GM21390 (cell line): ENCODE measurements around the gene SLC47A1.
"Not testable (repeated sequence)": the region's sequence is repeated elsewhere in the genome, so short reads cannot be mapped to it uniquely, and the experiment has no call there.

Source experiments
- ATAC-seq: cut with Tn5 transposase; IDR thresholded peaks from one replicate; pipeline ENCODE4 v1.9.1; 2021; ENCODE audit not compliant: unreplicated experiment

SLC47A1 gene

DNA sequence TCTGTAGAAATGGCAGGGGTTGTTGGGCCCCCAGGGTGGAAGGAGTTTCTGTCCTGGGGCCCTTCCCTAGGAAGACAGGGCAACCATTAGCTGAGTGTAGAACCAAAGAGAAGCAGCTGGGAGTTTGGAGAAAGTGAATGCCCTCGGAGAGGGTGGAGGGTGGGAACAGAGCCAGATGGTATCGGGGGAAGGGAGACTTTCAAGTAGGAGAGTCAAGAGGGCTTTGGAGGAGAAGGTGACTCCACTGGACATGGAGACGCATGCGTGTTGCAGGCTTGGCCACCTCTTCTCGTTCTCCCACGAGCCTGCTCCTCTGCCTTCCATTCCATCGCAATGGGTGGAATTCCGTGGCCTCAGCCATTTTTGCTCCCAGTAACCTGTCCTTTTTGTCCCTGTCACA lies 19.4 kb downstream of the SLC47A1 start:
- no peak for ATAC-seq

DNA sequence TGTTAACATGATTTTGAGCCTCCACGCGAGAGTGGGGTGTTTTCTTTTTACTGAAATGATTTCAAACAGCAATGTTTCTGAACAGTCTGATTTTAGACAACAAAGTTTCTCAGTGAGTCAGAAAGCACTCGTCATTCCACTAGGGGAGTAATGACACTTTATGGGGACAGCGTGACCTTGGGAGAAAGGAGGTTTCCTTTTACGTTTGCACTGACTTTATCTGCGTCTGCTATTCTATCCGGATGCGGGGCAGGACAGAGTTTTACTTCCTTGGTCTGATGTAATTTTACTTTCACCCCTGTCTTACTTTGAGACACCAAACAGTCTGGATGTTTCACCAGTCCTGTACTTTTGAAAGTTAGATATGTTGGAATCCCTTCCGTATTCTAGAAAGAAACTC lies 20.7 kb downstream of the SLC47A1 start:
- ATAC-seq = no peak

DNA sequence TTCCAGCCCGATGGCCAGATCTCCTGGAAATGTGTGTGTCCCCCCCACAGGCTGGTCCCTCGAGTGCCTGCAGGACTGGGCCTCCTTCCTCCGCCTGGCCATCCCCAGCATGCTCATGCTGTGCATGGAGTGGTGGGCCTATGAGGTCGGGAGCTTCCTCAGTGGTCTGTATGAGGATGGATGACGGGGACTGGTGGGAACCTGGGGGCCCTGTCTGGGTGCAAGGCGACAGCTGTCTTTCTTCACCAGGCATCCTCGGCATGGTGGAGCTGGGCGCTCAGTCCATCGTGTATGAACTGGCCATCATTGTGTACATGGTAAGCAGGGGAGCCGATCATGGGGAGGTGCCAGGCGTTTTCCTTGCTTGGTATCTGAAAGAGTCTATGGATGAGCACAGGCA lies 22.1 kb downstream of the SLC47A1 start:
- no peak for ATAC-seq

DNA sequence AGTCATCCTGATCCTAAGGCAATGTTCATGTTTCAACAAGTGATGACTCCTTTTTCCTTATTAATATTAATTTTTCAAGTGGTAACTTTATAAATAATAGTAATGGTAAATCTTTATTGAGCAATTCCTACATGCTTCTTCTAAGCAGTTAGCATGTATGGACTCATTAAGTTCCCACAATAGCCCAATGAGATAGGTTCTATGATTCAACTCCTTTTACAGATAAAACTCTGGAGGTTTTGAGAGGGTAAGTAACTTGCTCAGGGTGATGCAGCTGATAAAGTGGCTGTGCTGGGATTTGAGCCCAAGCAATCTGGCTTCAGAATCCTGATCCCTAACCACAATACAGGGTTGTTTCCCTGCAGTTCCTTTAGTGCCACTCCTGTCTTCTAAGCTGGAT lies 25.3 kb downstream of the SLC47A1 start:
- no peak for ATAC-seq

DNA sequence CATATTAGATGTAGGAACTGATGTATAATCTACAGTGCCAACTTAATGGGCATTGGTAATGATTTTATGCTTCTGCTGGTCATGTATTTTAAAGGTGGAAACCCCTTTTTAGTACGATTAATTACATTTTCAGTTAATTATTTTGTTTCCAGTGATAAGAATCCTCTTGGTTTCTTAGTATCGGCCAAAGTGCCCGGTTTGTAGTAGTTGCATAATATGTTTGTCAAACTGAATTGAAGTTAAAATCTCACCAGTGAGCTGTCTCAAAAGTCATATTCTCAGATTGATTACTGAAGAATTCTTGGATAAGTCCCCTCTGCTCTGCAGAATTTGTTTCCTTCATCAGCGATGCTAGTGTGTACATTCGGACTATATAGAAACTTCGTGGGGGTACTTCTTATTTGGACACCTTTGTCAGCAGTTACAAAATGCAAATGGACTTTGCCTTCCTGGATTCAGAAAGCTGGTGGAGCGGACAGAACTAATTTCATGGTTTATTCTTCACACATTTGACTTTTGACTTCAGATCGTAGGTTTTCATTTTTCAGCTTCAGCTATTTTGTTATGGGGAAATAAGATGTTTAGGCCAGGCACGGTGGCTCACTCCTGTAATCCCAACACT lies 28.2 kb downstream of the SLC47A1 start:
- ATAC-seq = no peak

DNA sequence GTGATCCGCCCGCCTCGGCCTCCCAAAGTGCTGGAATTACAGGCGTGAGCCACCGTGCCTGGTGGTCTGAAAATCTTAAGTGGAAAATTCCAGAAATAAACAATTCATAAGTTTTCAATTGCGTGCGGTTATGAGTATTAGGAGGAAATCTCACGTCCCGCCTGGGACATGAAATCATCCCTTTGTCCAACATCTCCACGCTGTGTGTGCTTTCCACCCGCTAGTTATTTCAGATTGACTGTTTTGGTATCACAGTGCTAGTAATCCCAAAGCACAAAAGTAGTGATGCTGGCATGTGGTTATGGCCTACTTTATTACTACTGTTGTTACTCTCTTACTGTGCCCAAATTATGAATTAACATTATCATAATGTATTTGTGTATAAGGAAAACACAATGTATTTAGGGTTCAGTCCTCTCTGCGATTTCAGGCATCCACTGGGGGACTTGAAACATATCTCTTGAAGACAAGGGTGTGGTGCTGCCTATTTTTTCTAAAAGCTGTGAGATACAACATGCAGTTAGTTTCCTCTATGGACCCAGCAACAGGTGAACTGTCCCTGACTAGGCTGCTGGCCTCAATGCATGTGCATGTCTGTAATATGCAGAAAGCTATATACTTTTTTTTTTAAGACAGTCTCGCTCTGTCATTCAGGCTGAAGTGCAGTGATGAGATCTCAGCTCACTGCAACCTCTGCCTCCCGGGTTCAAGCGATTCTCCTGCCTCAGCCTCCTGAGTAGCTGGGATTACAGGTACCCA lies 32.3 kb downstream of the SLC47A1 start:
- ATAC-seq = no peak

DNA sequence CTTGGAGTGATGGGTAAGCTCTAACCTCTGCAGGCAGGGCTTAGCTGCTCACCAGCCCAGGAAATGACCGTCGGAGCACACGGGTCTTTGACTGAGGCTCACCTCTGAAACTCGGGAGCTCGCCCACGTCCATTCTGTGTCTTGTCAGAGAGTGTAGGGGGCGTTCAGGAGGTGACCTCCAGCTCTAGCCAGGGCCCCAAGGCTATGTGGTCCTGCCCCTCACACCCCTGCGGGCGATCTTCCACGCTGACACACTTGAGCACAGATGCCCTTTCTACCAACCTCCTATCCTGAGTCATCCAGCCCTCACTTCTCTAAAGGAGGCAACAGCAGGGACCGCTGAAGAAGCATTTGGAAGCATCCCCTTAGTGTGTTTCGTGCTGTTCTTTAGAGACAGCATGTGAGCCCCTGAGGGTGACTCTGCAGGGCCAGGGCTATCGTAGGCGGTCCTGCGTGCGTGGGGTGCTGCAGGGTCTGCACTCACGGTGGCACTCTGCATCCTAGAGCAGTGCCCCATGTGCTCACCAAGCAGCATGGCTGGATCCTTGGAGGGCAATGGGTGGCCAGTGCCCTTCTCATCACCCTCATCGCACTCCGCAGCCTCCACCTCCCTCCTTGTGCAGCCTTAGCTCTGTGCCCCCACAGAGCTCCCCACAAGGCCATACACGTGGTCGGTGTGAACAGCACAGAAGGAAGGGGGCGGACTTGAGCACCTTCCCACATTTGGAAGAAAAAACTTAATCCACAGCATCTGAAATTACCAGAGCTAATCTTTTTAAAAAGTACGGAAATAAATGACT lies 33.8 kb downstream of the SLC47A1 start:
- no peak for ATAC-seq

DNA sequence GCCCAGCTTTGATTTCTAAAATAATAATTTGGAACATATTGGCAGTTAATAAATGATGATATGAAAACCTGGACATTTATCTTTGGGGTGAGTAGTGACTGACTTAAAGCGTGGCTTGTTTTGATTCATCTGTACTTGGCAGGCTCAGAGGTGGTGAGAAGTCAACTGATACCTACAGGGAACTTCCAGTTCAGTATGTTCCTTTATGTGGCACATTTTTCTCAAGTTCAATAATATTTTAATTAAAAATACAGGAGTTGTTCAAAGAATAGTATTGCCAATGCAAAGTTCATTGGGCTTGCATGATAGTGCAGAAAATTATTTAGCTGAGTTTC lies 34.3 kb downstream of the SLC47A1 start:
- no peak for ATAC-seq

DNA sequence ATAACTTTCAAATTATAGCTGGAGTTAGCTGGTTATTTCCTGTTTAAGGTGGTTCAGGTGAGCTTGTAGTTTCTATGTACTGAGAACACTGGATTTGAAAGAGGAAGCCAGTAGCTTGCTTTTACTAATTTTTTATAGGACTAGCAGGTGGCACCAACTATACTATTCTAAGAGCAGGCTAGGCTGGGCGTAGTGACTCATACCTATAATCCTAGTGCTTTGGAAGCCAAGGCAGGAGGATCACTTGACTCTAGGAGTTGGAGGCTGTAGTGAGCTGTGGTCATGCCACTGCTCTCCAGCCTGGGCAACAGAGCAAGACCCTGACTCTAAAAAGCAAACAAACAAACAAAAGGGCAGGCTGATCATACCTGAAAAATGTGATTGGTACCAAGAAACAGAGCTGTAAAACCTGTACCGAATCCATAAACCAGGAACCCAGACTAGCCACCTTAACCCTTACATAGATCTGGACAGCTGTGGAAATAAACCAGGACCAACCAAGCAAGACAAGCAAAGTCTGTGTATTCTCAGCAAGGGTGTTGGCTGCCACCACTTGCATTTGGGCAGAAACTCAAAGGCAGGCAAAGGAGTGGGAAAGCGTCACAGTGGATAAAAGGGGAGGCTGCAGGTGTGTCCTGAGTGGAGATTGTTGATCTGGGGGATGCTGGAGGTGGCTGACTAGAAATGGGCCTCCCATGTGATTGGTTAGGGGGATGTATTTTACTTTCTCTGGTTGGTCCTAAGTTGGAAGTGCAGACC lies 36.3 kb downstream of the SLC47A1 start:
- no peak for ATAC-seq

DNA sequence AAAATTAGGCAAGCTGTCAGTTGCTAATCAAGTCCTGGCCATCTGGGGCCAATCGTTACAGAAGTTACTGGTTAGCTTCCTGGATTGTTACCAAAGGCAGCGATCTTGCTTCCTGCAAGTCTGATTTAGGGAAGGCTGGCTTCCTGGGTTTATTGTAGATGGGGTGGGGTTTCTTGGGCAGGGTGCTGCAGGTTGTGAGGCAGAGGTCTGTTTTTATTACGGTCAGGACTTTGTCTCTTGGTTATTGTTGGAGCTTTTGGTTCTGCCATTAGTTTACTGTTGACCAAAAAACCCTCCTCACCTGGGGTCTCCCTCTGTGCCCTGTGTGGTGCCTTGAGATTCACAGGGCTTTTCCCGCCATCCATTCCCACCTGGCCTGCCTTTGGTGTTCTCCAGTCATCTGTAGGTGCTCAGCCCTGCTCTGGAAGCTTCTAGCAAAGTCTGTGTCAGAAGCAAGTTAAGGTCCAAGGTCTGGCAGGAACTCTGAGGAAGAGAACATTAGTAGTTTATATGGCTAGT lies 36.9 kb downstream of the SLC47A1 start:
- ATAC-seq = no peak

DNA sequence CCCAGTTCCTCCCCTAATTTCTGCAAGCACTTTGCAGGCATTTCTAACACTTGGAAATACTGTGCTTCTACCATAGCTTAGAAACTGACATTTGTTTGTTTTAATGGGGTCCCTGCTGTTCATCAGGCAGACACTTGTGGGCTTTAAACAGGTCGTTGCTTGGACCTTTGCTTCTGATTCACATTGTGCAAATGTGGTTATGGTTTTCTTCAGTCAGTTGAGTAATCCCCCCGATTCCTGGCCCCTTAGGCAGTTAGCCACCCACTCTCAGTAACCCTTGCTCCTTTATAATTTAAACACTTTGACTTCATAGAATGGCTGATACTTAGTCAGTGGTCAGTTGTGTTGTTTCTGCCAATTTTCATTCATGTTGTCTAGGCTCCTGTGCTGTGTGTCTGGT lies 39.4 kb downstream of the SLC47A1 start:
- ATAC-seq = no peak

DNA sequence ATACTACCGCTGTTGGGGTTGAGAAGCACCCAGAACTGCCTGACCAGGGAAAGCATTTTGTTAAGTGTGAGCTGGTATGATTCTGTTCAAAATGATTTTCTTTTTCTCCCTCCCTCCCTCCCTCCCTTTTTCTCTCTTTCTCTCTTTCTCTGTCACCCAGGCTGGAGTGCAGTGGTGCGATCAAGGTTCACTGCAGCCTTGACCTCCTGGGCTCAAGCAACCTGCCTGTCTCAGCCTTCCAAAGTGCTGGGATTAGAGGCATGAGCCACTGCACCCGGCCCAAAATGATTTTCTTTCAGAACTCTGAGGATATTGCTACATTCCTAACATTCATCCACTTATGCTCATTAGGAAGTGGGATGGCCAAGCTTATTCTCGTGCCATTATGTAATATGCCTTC lies 41.3 kb downstream of the SLC47A1 start:
- no peak for ATAC-seq

DNA sequence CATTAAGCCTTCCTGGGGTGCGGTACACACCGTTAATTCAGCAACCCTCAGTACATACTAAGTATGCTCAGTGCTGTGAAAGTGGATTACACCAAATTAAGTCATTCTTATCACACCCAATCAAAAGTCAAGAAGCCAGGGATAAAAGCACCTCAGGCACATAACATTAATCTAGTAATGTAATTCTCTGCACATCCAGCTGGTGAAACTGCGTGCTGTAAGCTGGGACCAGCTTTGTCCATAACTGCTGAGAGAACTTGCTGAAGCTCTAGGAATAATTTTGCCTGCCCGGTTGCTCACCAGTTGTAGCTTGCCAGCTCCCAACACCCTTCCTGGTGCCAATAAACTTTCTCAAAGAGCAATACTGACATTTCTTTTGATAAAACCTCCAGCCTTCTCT lies 44.9 kb downstream of the SLC47A1 start:
- ATAC-seq = no peak

DNA sequence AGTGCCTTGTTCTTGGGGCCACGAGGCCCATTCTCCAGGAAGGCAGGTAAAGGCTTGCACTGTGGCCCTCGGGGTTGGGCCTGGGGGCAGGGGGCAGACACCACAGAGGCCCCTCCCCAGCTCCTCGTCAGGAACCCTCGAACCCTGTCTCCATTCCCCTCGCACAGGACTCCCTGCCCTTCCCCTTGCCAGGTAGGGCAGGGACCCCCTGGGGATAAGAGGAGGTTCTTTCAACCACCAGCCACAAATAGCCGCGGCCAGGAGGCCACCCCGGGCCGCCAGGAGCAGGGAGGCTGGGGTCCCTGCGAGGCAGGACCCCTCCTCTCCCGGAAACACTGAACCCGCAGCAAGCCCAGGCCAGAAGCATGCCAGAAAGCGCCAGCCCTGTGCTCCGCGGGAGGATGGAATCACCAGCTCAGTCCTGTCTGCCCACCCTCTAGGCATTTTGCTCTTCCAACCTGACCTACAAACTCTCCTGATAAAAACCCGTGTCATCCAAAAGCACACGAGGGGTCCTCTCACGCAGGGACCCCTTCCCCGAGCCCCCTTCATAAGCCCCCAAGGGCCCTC lies 45.6 kb downstream of the SLC47A1 start:
- ATAC-seq = no peak

DNA sequence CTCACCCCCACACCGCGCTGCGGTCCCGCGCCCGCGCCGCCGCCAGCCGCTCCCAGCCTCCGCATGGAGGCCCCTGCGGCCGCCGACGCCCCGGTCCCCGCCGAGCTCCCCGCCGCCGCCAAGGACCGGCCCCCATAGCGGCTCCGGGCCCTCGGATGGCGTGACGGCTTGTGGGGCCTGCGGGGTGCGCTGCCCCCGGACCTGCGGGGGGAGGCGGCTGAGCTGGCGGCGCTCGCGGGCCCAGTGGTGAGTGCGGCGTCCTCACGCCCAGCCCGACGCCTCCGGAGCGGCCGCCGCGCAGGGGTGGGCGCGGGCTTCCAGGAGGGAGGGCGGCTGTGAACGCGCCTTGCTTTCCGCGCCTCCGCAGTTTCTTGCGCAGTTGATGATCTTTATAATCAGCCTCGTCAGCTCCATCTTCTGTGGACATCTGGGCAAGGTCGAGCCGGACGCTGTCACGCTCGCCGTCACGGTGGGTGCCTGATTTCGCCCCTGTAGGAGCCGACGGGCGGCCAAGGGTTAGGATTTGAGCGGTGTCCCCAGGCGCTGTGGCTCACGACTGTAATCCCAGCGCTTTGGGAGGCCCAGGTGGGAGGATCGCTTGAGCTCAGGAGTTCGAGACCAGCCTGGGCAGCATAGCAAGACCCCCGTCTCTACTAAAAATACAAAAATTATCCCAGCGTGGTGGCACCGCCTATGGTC lies 46.4 kb downstream of the SLC47A1 start:
- no peak for ATAC-seq

DNA sequence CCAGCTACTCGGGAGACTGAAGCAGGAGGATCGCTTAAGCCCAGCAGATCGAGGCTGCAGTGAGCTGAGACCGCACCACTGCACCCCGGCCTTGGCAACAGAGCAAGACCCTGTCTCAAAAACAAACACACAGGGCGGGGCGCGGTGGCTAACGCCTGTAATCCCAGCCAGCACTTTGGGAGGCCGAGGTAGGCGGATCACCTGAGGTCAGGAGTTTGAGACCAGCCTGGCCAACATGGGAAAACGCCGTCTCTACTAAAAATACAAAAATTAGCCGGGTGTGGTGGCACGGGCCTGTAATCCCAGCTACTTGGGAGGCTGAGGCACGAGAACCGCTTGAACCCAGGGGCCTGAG lies 46.9 kb downstream of the SLC47A1 start:
- ATAC-seq = not testable (repeated sequence)

DNA sequence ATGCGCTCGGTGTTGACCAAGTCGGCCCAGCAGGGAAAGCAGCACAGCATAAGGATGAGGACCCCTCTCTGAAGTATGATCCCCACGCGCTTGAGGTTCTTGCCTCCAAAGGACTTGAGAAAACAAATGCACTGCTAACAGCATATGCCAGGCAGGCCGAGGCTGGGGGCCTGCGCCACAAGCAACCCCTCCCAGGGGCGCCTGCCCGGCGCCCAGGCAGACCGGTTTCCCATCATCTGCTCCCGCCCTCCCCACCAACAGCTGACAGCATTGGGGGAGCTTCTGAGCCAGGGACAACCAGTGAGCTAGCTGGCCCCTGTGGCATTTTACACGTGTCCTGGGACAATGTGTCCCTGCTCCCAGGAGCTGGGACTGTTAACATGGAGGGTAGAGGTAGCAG lies 48.5 kb downstream of the SLC47A1 start:
- ATAC-seq = not testable (repeated sequence)

DNA sequence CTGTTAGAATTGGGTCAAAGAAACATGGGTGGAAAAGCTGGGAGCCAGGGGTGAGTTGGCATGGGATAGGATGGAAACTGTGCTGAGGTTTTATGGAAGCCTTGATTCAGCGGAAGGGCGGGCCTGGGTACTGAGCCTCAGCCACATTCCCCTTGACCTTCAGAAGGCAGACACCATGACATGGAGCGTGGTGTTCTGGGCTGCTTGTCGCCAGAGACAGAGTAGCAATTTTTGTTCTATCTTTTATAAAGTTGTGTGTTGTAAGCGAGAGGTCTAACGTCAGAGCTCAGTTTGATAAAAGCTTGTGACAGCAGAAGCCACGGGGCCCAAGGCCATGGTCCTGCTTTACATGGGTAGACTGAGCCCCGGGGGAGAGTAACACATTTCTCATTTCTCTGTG lies 50.2 kb downstream of the SLC47A1 start:
- no peak for ATAC-seq

DNA sequence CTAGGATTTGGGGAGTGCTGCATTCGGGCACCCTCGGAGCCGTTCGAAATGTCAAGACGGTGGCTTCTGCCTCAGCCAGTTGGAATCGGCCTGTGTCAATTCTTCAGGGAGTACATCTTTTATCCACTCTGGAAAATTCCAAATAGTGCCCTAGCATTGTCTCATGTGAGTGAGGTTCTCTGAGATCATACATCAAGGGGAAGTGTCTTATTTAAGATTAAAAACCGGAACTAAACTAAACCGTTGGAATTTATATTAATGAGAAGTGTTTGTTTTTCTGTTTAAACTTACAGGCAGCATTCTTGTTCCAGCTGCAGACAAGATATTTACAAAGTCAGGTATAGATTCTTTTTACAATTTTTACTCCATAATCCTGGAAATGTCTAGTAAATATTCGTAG lies 56.8 kb downstream of the SLC47A1 start:
- ATAC-seq = no peak

DNA sequence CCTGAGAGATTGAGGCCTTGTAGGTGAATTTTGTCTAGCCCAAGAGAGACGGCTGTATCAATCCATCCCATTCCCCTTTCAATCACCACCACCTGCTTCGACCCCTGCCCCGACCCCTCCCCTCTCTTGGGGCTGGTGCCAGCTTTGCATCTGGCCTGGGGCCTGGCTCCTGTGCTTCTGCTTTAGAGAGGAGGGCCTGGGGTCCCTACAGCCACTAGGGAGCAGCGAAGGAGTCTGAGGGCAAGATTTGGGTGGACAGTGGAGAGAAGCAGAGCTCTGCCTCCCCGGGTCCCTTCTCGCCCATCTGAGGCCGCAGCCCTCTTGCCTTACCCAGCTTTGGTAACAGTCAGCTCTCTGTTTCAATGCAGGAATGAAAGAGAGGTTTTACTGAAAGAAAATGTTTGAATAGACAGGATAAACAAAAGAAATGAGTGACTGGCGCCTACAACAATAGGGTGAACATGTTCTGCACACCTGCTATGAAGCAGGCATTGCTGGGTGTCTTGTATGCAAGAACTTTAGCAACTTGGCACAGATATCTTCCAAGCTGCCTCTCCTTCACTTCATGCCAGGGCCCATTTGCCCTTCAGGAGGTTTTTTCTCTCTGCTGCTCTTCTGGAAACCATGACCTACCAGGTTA lies 57.4 kb downstream of the SLC47A1 start:
- ATAC-seq = no peak
